ENCODE results near the gene JAZF1.

DNA sequence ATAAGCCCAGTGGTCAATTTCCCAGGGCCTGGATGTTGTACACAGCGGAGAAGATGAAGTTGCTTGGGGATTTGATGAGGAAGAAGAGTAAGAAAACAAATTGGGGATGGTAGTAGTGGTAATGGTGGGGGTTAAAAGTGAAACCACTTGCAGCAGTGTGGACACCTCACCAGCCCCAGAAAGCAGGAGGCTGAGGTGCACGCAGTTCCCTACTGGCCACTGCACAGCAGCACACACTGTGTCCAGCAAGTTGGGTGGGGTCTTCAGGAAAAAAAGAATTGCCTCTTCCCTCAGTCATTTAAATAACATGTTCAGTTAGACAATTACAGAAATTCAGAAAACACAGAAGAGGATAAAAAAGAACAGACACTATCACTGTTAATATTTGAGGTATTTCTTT is 344.1 kb downstream of the JAZF1 start:
- TF ChIP-seq XRCC3 (IDR thresholded peaks at IDR 0.05) (no peak), TCF7L2 (IDR thresholded peaks at IDR 0.05; ENCODE audit: low read depth, low read length) (no peak), ZZZ3 (IDR thresholded peaks at IDR 0.05) (no peak), CBX3 (IDR thresholded peaks at IDR 0.05; ENCODE audit: borderline replicate concordance in 1 of 2, low read length in 2 of 2) (no peak), ZNF41 (CRISPR knock-in tag; conservative IDR thresholded peaks at IDR 0.05) (no peak)

Measured in K562 (cell line).